ENCODE measurements around the gene NBPF1.
"Not testable (repeated sequence)": the region's sequence is repeated elsewhere in the genome, so short reads cannot be mapped to it uniquely, and the experiment has no call there.

NBPF1 gene

GRCh38 chr1:16605532-16606505, 7.5 kb downstream of the NBPF1 start:
- no peak for DNase-seq

GRCh38 chr1:16605213-16605525, 8.2 kb downstream of the NBPF1 start:
- DNase-seq, result no peak

- not testable (repeated sequence) for DNase-seq
Observed at GRCh38 chr1:16604514-16605212, 8.7 kb downstream of the NBPF1 start.

- not testable (repeated sequence) for DNase-seq
Observed at GRCh38 chr1:16603623-16604022, 9.7 kb downstream of the NBPF1 start.

- not testable (repeated sequence) for DNase-seq
Observed at GRCh38 chr1:16602336-16603011, 10.9 kb downstream of the NBPF1 start.

GRCh38 chr1:16600855-16601786, 12.2 kb downstream of the NBPF1 start:
- not testable (repeated sequence) for DNase-seq

GRCh38 chr1:16599326-16599725, 14.0 kb downstream of the NBPF1 start:
- DNase-seq, result not testable (repeated sequence)

GRCh38 chr1:16595216-16595615, 18.1 kb downstream of the NBPF1 start:
- not testable (repeated sequence) for DNase-seq

- not testable (repeated sequence) for DNase-seq
Observed at GRCh38 chr1:16591845-16592244, 21.5 kb downstream of the NBPF1 start.

- not testable (repeated sequence) for DNase-seq
Observed at GRCh38 chr1:16588081-16588480, 25.3 kb downstream of the NBPF1 start.

- DNase-seq, result not testable (repeated sequence)
Observed at GRCh38 chr1:16587639-16588038, 25.7 kb downstream of the NBPF1 start.

- not testable (repeated sequence) for DNase-seq
Observed at GRCh38 chr1:16565324-16565723, 48.0 kb downstream of the NBPF1 start.

GRCh38 chr1:16561035-16561434, 52.3 kb downstream of the NBPF1 start:
- DNase-seq, result not testable (repeated sequence)

- not testable (repeated sequence) for DNase-seq
Observed at GRCh38 chr1:16560498-16560897, 52.9 kb downstream of the NBPF1 start.

GRCh38 chr1:16559688-16560087, 53.7 kb downstream of the NBPF1 start:
- DNase-seq, result not testable (repeated sequence)

GRCh38 chr1:16557034-16557433, 56.3 kb downstream of the NBPF1 start:
- not testable (repeated sequence) for DNase-seq

- not testable (repeated sequence) for DNase-seq
Observed at GRCh38 chr1:16553244-16553643, 60.1 kb downstream of the NBPF1 start.

- DNase-seq, result not testable (repeated sequence)
Observed at GRCh38 chr1:16550212-16550918, 63.0 kb downstream of the NBPF1 start.

- DNase-seq, result not testable (repeated sequence)
Observed at GRCh38 chr1:16549545-16549944, 63.8 kb downstream of the NBPF1 start.

GRCh38 chr1:16547502-16548241, 65.7 kb downstream of the NBPF1 start:
- not testable (repeated sequence) for DNase-seq

- DNase-seq, result not testable (repeated sequence)
Observed at GRCh38 chr1:16545682-16546095, 67.7 kb downstream of the NBPF1 start.

Data from NCI-H1694 (cell line).